Measurements from ENCODE around the gene ASB5.
A peak's percentile ranks its signal among the peaks of the same experiment; 100 is the strongest.

ASB5 gene

DNA sequence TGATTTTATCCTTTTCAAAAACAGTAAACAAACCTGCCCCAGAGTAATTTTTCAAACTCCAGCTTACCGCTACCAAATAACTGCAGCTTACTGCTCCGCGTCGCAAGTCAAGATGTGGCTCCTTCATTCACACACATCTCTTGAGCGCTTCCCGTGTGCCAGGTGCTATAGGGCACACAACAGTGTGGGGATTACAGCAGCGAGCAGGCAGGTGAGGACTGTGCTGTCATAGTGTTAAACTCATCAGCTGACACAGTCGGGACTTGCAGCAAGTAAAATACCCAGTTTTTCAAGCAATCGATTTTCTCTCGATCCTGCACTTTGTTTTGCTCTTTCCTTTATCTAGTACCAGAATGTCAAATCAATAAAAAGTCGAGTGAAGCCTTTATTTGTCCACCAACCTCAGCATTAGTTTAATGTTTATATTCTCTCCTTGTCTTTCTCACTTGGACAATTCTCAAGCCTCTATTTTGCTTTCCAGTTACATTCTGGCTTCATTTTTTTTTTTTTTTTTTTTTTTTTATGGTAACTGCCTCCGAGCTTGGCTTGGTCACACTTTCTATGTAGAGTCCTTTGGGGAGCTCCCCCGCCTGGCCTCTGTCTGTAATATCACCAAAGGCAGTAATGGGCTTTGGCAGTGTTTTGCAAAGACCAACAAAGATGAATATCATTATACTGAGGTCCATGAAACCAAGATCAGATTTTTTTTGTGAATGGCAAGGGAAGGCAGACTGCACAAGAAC, 8.3 kb upstream of the ASB5 start:
- DNase-seq = peak; percentile 36

DNA sequence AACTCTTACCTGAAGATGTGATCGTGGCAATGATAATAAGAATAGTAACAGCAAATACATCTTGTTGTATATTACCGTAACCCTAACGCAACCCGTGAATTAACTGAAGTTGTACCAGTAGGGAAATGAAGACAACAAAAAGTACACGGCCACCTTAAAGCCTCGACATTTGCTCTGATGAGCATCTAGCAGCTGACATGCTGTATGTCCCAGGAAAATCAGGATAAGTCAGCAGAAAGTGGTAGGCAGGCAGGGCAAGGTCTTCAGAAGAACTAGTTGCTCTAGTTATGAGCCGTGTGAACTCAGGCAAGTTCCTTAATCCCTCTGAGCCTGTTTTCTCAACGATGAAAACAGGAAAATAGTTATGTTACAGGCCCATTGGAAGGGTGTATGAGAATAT, 7.7 kb upstream of the ASB5 start:
- no peak for DNase-seq

DNA sequence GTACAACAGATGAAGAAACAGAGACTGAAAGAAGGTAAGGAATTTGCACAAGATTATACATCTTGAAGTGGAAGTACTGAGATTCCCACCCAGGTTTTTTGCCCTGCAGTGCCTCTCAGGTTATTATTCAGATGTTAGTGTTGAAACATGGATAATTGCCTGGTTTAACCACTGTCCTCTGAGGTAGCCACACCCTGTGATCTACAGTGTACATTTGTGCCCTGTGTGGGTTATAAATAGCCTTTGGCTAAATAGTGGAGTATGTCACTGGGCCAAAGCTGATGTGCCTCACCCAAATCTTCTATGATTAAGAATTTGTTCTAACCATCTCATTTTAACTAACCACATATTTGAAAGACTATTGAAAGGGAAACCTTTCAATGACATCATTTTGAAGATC, 5.4 kb upstream of the ASB5 start:
- DNase-seq = no peak

DNA sequence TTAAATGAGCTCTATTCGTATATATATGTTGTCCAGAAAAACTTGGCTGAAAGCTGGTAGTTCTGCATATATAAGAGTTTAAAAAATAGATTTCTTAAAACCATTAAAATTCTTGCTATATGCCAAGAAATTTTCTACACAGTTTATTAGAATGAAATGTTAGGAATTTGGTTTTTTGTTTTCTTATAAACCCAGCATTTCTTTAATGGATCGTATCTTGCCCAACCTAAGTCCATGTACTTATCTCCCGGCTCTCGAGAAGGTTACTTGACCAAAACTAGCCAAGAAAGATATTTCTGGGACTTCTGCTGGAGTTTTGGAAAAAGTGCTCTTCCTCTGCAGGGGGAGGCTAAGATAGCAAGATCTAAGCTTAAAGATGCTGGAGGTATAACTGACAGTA, 4.7 kb upstream of the ASB5 start:
- no peak for DNase-seq

DNA sequence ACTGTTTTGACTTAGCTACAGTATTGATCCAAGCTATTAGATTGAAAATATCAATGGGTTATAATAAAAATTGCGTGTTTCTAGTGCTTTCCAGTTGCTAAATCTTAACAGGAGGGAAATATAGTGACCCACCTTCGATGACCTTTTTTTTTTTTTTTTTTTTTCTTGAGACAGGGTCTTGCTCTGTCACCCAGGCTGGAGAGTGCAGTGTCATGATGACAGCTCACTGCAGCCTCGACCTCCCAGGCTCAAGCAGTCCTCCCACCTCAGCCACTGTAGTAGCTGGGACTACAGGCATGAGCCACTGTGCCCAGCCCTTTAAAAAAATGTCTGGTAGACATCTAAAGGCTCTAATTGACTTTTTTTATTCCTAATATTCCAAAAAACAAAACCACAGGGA, 3.8 kb upstream of the ASB5 start:
- no peak for DNase-seq

DNA sequence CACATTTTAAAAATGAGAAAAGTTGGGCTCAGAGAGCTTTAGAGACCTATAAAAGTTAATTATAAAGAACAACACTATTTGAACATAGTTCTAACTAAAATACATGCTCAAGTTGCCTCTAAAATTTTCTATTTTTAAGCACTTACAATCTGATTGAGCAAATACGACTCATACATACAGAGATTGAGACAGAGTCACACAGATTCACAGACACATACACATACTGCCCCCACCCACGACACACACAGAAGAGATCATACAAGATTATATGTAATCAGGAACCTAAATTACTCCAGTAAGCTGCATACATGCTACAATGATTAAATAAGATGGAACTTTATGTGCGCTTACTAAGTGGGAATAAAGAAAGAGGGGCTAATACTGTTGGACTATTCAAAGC, 2.7 kb upstream of the ASB5 start:
- no peak for DNase-seq

DNA sequence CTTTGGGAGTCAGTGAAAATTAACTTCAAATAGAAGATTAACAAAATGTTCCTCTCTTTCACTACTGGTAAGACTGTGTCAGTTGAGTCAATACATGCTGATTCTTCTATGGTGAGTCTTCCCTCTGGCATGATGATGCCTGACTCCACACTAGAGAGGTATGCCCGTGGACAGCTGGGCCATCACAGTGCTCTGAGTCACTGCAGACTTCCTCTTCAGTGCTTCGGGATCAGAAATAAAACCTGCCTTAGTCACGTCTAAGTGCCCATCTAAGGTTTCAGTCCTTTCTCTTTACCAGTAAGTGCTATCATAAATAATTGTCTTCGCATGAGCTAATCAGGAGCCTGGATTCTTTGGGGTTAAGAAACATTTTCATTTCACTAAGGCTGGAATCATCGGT, 1.6 kb upstream of the ASB5 start:
- DNase-seq = no peak

DNA sequence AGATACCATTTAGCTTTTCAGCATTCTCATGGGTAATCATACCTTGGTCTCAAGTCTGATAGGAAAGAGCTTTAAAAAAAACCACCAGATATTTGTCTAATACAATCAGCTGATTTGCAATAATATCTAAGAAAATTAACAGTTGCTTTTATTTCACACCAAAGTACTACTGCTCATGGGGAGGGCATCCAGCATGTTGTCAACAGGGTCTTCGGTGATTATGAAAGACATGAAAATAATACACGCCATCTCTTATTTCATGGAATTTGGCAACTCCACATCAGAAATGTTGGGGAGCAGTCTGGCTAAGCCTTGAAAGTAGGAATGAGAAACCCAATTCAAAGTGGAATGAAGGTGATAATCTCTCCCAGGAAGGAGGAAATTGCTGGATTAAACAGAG, 3.0 kb downstream of the ASB5 start:
- DNase-seq = no peak

DNA sequence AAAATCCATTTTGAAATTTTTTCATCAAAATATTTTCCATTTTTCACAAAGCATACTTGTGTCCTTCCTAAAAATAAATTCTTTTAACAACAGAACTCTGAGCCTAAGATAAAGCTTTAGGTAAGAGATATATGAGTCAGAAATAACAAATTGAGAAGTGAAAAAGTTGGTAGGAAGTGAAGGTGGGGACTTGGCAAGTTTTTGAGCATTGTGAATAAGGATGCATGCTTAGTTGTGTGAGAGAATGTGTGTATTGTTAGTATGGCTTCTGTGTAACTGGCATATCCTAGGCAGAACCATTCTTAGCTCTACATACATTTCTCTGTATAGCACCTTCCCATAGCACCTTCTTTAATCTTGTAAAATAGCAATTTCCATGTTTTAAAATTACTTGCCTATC, 6.8 kb downstream of the ASB5 start:
- no peak for DNase-seq

DNA sequence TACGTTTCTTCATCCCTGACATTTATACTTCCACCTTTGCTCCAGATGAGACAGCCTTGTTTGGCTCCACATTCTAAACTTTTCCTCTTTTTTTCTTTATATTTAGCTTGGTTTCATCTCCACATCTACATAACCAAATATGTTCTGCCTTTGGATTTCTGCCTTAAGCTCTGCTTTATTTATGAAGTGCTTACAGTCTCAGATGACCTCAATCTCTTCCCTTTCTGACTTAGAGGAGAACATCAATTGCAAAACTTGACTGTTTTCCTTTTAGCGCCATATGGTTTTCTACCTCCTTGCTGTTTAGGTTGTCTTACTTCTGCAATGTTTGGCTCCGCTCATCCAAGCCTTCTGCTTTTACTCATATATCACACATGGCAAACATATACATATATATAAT, 7.5 kb downstream of the ASB5 start:
- DNase-seq = no peak

DNA sequence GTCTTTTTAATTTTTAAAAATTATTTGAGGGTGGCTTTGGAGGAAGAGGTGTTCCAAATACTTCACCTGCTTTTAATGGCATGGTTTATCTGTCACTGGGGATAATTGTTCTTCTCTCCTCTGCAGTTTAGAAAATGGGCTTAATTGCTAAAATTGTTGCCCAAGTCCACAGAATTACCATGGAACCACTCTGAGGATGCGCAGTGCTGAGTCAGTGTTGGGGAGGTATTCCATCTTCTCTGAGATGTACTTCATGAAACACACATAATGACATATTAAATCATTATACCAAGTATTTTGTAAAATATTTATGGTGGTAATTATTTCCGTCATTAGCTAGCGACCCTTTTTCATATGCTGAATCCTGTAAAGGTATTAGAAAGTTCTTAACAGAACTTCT, 8.0 kb downstream of the ASB5 start:
- no peak for DNase-seq

DNA sequence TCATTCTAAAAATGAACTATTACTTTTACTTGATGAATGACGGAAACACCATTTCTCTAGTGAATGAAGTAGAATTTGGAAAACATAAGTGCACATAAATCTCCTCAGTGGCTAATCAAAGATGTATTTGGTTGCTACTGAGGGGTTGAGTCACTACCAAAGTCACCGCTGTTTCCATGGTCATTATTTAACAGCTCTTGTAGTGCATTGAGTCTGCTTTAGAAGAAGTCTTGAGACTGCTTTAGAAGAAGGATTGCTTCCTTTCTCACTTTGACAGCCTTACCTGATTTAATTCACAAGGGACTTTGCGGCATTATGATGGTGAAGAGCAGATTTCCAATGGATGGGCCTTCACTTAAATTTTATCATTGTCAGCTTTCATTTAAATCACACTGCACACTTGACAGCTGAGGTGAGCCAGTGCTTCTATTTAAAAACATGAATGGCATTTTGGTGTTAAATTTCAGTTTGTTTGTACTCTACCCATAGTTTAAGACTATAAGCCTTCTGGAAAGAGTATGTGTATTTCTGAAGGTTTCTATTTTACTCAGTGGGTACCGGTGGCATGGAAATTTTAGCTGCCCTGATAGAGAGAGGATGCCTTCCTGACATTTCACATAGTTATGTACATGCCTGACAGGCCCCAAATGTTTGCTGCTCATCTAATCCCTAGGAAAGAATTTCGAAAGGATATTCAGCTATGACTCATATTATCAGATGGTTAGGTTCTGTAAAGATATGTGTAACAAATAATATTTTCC, 9.5 kb downstream of the ASB5 start:
- DNase-seq = no peak

DNA sequence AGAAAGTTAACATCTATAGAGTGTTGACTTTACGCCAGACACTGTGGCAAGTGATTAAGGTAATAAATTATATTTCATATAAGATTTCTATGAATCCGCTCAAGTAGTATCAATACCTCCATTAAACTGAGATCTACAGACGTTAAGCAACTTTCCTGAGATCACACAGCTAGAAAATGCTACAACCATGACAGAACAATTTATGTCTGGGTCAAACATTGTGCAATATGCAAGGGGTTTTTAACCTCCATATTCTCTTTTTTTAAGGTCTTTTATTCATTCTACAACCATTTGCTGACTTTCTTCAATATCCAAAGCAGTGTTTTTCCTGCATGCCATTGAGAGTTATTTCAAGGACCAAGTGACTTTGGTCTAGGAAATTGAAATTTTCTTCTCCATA, 10.9 kb downstream of the ASB5 start:
- DNase-seq = no peak

DNA sequence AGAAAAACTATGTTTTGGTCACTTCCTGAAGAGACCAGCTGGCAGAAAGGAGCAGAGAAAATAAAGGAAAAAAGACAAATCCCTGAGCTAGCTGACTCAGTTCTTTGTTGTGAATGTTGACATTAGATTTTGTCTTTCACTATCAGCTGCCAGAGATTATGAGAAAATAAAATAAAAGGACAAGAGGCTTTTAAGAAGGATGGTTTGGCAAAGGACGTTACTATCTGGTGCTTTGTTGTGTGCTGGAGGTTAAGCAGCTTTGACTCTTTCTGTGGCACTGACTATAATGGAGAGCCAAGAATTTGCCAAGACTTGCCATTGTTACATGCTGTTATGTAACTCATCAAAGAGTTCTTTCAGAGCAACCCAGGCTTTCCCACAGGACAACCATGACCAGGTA, 12.1 kb downstream of the ASB5 start:
- no peak for DNase-seq

DNA sequence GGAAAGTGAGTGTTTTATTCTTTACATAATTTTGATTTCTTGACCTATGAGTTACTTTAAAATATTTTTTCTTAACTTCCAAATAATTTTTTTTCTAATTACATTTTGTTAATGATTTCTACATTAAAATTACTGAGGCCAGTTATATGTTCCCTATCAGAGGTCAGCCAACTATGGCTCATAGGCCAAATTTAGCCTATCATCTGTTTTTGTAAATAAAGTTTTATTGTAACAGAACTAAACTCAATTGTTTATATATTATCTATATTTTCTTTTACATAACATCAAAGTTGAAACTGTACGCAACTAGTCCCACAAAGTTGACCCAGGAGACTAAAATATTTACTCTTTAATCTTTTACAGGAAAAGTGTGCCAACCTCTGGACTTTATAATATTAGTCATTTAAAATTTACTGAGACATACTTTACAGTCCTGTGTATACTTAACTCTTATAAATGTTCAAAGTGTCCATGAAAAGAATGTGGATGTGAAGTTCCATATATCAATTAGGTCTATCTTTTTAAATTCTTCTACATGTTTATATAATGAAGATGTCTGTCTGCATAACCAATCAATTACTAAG, 26.2 kb downstream of the ASB5 start:
- no peak for DNase-seq

DNA sequence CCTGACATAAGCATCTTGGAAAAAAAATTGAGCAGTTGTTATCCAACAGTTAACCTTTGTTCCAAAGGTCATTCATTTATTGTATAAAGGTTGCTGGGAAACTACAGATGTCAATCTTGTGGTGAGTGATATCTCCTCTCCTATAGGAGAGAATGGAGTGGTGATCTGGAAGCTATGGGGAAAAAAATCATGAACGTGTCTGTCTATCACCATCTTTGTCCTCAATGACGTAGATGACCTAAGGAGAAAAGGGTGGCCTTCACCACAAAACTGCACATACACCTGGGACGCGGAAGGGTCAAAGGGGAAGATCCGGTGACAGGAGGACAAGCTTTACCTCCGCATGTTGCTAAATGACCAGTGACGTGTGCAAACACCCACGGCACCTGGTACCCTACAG, 27.3 kb downstream of the ASB5 start:
- no peak for DNase-seq

DNA sequence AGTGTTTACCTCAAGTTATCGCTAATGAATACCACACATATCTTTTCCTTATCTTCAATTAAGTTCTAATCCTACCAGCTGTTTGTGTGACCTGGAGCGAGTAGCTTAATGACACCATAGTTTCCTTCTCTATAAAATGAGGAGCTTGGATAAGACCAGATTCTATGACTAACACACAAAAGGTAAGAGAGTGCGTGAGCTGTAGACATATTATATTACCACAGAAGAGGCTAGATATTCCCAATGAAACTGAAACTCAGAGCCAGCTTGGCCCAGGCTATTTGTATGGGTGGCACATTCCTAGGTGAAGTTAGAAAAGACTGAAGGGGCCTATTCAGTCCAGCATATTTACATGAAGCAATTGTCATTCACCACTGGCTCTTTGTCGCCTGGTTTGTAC, 30.2 kb downstream of the ASB5 start:
- no peak for DNase-seq

DNA sequence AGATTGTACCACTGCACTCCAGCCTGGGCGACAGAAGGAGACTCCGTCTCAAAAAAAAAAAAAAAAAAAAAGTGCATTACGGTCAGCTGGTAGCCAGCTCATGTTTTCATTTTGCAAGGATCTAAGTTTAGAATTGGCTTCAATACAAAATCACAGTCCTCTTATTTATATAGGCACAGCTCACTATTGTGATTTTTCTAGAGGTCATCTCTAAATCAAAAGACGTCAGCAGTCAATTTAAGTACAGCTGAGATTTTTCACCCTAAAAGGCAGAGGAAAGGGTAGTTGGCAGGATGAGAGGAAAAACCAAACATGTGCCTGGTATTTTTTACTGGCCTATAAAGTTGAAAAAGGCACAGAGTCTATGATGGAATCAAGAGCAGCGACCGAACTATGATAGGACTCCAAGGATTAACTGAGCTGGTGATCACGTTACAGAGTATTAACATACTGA, 30.8 kb downstream of the ASB5 start:
- DNase-seq = no peak

DNA sequence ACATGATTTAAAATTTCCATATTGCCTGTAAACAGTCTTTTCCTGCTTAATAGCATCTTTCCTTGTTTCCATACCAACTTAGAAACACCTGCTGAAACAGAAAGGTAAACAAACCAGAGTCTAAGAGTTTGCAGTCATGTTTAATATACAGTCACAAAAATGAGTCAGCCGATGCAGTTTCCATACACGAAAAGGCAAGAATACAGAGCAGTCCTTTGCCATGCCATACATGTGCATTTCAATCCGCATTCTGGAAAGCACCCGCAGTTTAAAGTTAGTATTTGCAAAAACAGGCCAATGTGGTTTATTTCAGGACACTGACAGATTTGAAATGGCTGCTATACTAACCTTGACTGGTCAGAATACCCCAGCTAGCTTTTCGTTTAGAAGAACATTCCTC, 32.1 kb downstream of the ASB5 start:
- no peak for DNase-seq

DNA sequence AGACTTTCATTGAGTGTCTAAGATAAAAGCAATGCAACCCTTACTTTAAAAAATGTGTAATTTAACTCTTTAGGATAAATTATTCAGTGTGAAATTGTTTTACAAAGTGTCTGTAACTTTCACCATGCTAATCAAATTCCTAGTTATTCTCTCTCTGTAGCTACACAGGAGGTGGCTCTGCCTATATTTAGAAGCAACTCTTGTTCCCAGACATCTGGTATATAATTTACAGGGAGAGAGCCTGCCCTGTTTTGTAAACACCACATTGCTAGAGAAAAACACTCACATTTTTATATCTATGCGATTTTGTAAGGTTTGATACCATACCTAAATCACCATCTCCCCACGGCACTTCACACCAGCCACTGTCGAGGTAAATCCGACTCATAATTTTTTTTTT, 38.2 kb downstream of the ASB5 start:
- DNase-seq = no peak

DNA sequence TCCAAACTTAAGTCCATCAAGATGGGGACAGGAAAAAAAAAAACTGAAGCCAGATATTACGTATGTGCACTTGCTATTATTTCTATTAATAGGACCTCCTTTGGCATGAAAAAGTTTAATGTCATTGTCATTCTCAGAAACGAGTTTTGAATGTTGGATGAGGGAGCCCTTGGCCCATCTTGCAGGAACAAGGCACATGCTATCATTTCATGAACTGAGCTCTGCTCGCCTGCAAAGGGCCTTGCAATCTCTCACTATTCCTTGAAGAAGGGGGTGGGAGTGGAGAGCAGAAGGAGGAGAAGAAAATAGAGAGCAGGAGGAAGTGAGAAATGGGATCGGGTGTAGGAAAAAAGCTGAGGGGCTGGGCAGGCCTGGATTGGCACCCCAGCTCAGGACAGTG, 39.4 kb downstream of the ASB5 start:
- no peak for DNase-seq

DNA sequence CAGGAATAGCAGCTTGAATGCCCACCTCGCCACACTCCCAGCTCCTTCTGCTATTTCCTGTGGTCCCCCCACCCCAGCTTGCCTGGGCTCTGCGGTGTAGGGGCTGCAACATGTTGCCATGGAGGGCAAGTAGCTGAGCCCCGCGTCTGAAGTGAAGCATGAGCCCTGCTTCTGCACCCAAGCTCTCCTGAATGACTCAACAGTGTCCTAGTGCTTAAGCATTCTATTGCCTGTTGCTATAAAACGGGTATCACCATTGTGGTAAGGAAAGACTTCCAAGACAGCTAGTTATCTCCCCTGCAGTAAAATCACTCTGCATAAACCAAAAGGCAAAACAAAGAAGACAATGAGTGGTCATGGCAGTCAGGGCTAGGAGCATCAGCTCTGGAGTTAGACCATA, 42.3 kb downstream of the ASB5 start:
- DNase-seq = no peak

DNA sequence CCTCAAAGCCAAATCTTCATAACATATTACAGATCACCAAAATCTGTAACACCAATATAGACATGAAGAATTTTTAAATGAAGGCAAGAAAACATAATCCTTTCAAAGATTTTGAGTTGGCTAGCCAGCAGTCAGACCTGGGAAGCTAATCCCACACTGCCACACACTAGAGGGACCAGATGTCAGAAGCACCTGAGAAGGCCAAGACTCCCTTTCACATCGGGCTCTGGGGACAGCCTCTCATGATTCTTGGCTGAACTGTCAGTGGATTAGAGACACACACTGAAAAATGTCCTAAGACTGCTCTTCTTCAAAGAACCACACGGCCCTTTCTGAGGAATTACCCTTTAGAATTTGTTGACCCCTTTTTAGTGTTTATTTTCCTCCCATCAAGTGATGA, 45.5 kb downstream of the ASB5 start:
- no peak for DNase-seq

DNA sequence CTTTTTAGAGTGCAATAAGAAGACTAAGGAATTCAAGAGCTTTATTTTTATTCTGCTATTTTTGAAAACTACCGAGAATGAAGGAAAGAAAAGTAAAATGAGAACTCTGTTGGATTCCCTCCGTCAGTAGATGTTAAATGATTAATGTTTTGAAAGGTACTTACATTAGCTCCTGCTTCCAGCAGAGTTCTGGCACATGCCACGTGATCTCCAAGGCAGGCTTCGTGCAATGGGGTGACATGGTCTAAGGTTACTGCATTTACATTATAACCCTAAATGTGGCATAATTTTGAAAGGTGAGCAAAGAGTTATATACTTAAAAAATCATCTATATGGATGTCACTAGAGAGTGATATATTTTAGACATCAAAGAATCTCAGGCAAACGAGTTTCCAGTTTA, 46.9 kb downstream of the ASB5 start:
- no peak for DNase-seq

DNA sequence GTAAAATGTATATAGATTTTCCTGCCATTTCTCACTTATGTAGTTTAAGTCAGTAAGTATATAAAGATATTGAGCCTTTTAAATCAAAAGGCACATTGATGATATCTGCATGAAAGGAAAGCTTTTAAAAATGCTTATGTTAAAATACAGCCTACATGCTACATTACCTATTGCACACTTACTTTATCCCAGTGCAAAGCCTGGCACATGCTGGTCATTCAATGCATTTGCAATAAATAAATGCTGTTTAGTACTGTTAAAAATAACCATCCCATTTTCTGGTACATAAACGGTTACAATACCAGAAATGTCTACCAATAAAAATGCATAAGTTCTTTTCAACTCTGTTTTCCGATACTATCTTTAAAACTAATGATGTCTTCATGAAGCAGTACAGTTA, 51.5 kb downstream of the ASB5 start:
- no peak for DNase-seq

Measured in stimulated activated CD4-positive, alpha-beta T cell treated with anti-CD3 and anti-CD28 coated beads, Interleukin-4, amount 100 ng/mL, for 24 hours (primary cell).